A673 (cell line): ENCODE data around the gene GSG1L. TPM values are rescaled to one million over a fixed set of nuclear protein-coding genes. Genes with fewer than 3 reads are reported as not detected.

Experiments
- BruUV-seq: library from RNA; stranded (reverse); fragments of 400-500 nt; replicated peaks from 2 replicates; lab custom pipeline; 2021; lab: Mats Ljungman, UMichigan
- CTCF ChIA-PET: fragments of 300-600 bp; sonication (Branson Sonifier 250); formaldehyde crosslinking; loops from one replicate; lab custom pipeline; 2022; ENCODE audit warnings: antibody characterized with exemption; lab: Charles Lee
- POLR2A ChIA-PET: fragments of 300-600 bp; sonication (Branson Sonifier 250); formaldehyde crosslinking; loops from one replicate; lab custom pipeline; 2022; ENCODE audit warnings: antibody characterized with exemption; ENCODE audit not compliant: low non-redundant PET; lab: Charles Lee
- DNase-seq: peaks from one replicate; pipeline ENCODE4 v3.0.0-alpha.2; 2015; ENCODE audit warnings: low spot score
- H3K27ac ChIP-seq: fragments of 200-600 bp; sonication (generic); 2 replicates; pipeline ENCODE4 v1.5.1; 2016; ENCODE audit warnings: mixed run types, low read depth, mild to moderate bottlenecking, mixed read lengths, antibody characterized with exemption, low read length; ENCODE audit not compliant: poor library complexity, severe bottlenecking
- H3K27me3 ChIP-seq: fragments of 200-600 bp; sonication (generic); replicated peaks from 2 replicates; pipeline ENCODE4 v1.6.1; 2017; ENCODE audit warnings: mixed run types, low read depth, mild to moderate bottlenecking, mixed read lengths, antibody characterized with exemption, low read length; ENCODE audit not compliant: insufficient read depth, poor library complexity
- H3K36me3 ChIP-seq: fragments of 200-600 bp; sonication (generic); 2 replicates; pipeline ENCODE4 v1.6.1; 2016; ENCODE audit warnings: mixed run types, mild to moderate bottlenecking, mixed read lengths, antibody characterized with exemption, low read length; ENCODE audit not compliant: insufficient read depth, poor library complexity, severe bottlenecking
- H3K4me1 ChIP-seq: fragments of 200-600 bp; sonication (generic); 2 replicates; pipeline ENCODE4 v1.6.1; 2017; ENCODE audit warnings: mixed run types, mild to moderate bottlenecking, mixed read lengths, antibody characterized with exemption, low read length; ENCODE audit not compliant: insufficient read depth, poor library complexity, severe bottlenecking
- H3K4me3 ChIP-seq: fragments of 200-600 bp; sonication (generic); 2 replicates; pipeline ENCODE4 v1.5.1; 2016; ENCODE audit warnings: low read depth, mixed run types, mild to moderate bottlenecking, mixed read lengths, low read length; ENCODE audit not compliant: poor library complexity, severe bottlenecking
- H3K9me3 ChIP-seq: fragments of 200-600 bp; sonication (generic); 2 replicates; pipeline ENCODE4 v1.6.1; 2016; ENCODE audit warnings: mixed run types, low read depth, mild to moderate bottlenecking, mixed read lengths, antibody characterized with exemption, low read length; ENCODE audit not compliant: poor library complexity, severe bottlenecking
- EZH2 ChIP-seq: fragments of 200-600 bp; sonication (generic); IDR thresholded peaks from 2 replicates; pipeline ENCODE4 v1.6.1; 2017; ENCODE audit warnings: borderline replicate concordance, low read depth, mild to moderate bottlenecking, mixed read lengths, antibody characterized with exemption, low read length; ENCODE audit not compliant: poor library complexity, severe bottlenecking
- intact Hi-C: fragments of 100-400 bp; cut with micrococcal nuclease; formaldehyde crosslinking; loops from one replicate; pipeline ENCODE4 v1.10.0; 2022; ENCODE audit not compliant: unreplicated experiment
- total RNA-seq: library from RNA; stranded (reverse); gene quantifications from 2 replicates; pipeline ENCODE4 v1.2.3, GENCODE V29; 2021
- TF ChIP-seq, protein P1 (sequence below): fragments of 300-800, 200-600 bp; sonication (generic); conservative IDR thresholded peaks from 2 replicates; pipeline ENCODE4 v1.5.1; 2017; ENCODE audit warnings: low read depth, mild to moderate bottlenecking, antibody characterized with exemption, low read length, moderate library complexity, mixed read lengths

The GSG1L gene
- total RNA-seq, 1 experiment from 2014 or later = not detected

DNA sequence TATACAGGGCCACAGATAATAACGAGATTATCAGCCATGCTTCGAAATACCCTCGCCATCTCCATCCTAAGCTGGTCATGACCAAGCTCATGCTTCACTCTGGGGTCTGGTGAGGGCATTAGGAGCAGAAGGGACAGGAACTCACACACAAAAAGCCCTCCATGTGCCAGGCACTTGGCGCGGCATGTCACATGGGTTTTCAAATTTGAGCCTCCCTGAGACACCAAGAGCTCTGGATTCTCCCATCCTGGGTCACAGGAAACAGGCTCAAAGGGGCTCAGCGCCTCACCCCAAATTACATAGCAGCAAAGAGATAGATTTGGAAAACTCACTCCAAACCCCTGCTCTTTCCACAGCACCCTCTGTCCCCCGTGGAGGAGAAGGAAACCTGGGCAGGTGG, 239.5 kb downstream of the GSG1L start:
- no peak overlapping the region for H3K27ac ChIP-seq
- H3K9me3 ChIP-seq = no peaks in the 10 kb centered on the region
- intact Hi-C loops = no loop called here
- no peak for TF ChIP-seq EZH2
- TF ChIP-seq, protein P1, sequence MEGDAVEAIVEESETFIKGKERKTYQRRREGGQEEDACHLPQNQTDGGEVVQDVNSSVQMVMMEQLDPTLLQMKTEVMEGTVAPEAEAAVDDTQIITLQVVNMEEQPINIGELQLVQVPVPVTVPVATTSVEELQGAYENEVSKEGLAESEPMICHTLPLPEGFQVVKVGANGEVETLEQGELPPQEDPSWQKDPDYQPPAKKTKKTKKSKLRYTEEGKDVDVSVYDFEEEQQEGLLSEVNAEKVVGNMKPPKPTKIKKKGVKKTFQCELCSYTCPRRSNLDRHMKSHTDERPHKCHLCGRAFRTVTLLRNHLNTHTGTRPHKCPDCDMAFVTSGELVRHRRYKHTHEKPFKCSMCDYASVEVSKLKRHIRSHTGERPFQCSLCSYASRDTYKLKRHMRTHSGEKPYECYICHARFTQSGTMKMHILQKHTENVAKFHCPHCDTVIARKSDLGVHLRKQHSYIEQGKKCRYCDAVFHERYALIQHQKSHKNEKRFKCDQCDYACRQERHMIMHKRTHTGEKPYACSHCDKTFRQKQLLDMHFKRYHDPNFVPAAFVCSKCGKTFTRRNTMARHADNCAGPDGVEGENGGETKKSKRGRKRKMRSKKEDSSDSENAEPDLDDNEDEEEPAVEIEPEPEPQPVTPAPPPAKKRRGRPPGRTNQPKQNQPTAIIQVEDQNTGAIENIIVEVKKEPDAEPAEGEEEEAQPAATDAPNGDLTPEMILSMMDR = no peak
- no TSS peak for BruUV-seq
- peaks cover 26% of the 10 kb centered on the region for H3K27me3 ChIP-seq
- no peak overlapping the region for H3K4me3 ChIP-seq
- no peaks in the 10 kb centered on the region for H3K36me3 ChIP-seq
- ChIA-PET POLR2A (interaction anchor here (0.5 kb wide), 1 partner anchor 15 kb away, joined by 5 read pairs; no protein-coding TSS in a partner anchor), CTCF (no interaction called here)
- no peak for DNase-seq
- no peaks in the 10 kb centered on the region for H3K4me1 ChIP-seq

DNA sequence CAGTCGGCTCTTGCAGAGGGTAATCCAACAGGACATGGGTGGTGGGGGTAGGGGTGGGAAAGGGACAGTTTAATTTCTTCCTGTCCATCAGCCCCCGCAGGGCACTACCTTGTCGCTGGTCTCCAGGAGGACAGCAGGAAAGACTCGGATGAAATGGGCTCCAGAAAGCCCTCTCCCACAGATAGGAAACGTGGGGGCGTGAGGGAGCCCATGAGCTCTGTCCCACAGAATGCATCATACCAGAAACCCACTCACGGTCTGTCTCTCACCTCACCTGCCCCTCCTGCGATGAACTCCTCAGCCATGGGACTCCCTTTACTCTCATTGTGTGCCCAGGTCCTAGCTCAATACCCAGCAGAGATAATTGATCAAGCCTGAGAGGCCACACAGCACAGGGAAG, 240.1 kb downstream of the GSG1L start:
- no peaks in the 10 kb centered on the region for H3K36me3 ChIP-seq
- ChIA-PET CTCF (no interaction called here), POLR2A (interaction anchor here (0.5 kb wide), 1 partner anchor 15 kb away, joined by 5 read pairs; no protein-coding TSS in a partner anchor)
- H3K4me1 ChIP-seq = no peaks in the 10 kb centered on the region
- H3K27me3 ChIP-seq = peaks cover 30% of the 10 kb centered on the region
- no peak overlapping the region for H3K27ac ChIP-seq
- DNase-seq = no peak
- H3K9me3 ChIP-seq = no peaks in the 10 kb centered on the region
- intact Hi-C loops = no loop called here
- no peak overlapping the region for H3K4me3 ChIP-seq
- no TSS peak for BruUV-seq
- TF ChIP-seq, protein P1 = no peak
- TF ChIP-seq EZH2 = no peak

DNA sequence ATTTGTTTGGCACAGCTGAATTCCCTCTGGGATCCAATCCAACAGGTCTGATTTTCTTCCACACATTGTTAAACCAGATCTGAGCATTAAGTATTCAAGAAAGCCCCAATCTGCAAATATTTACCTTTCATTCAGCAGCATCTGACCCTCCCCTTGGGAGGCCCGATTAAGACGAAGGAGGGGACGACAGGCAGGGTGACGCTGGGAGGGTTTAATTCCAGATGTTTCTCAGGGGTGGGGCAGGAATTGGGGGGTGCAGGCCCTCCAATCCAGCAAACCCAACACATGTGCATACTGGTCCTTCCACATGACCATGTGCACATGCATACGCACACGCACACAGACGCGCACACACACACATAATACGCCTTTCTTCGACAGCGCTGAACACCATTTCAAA, 240.5 kb downstream of the GSG1L start:
- DNase-seq = no peak
- ChIA-PET CTCF (no interaction called here), POLR2A (no interaction called here)
- no peak overlapping the region for H3K4me3 ChIP-seq
- no peaks in the 10 kb centered on the region for H3K9me3 ChIP-seq
- H3K36me3 ChIP-seq = no peaks in the 10 kb centered on the region
- BruUV-seq = no TSS peak
- no peak overlapping the region for H3K27ac ChIP-seq
- H3K4me1 ChIP-seq = no peaks in the 10 kb centered on the region
- TF ChIP-seq, protein P1 = no peak
- no peak for TF ChIP-seq EZH2
- intact Hi-C loops = no loop called here
- H3K27me3 ChIP-seq = peaks cover 34% of the 10 kb centered on the region
